Spleen (tissue), 7 donors: ENCODE data around the gene ALPK3.

Experiments used
- CTCF ChIP-seq, 11 experiments: fragments of 200-600 bp in 7 of 11; fragments of 450-650 bp in 4 of 11; sonication (generic) in 4 of 11; IDR thresholded peaks in 8 of 11; conservative IDR thresholded peaks in 3 of 11; 1 replicate in 7 of 11; 2 replicates in 4 of 11; pipeline versions ENCODE4 v1.4.0 to v1.8.0; 2016 to 2021; ENCODE audit warnings: antibody characterized with exemption in 11 of 11, inconsistent platforms in 4 of 11, mild to moderate bottlenecking in 1 of 11
- POLR2A ChIP-seq, 3 donors: fragments of 450-650 bp; IDR thresholded peaks; one replicate each; pipeline ENCODE4 v1.5.1; 2017; ENCODE audit warnings: antibody characterized with exemption in 3 of 3, mild to moderate bottlenecking in 1 of 3
- POLR2AphosphoS5 ChIP-seq, 3 donors: sonication (generic); formaldehyde crosslinking; IDR thresholded peaks; one replicate each; pipeline ENCODE4 v1.5.1; 2017; ENCODE audit warnings: antibody characterized with exemption in 3 of 3
- donor health status: DM: no; HTN: no; CAD: no; lungs with moderate emphysema.
- donor health status: DM: no; HTN: no; CAD: no.
- donor health status: DM: no; HTN: no; CAD: no.

- TF ChIP-seq CTCF (IDR thresholded peaks at IDR 0.05 in 8 of 11, conservative IDR thresholded peaks at IDR 0.05 in 3 of 11): no peak
- no peak for TF ChIP-seq POLR2A (IDR thresholded peaks at IDR 0.05)
- TF ChIP-seq POLR2AphosphoS5 (IDR thresholded peaks at IDR 0.05): no peak
Observed at GRCh38 chr15:84891339-84891738, 74.2 kb downstream of the ALPK3 start.
